ENCODE data around the gene PDXDC1.
A peak's percentile ranks its signal among the peaks of the same experiment; 100 is the strongest.
"Not testable (repeated sequence)": the region's sequence is repeated elsewhere in the genome, so short reads cannot be mapped to it uniquely, and the experiment has no call there.

The PDXDC1 gene

DNA sequence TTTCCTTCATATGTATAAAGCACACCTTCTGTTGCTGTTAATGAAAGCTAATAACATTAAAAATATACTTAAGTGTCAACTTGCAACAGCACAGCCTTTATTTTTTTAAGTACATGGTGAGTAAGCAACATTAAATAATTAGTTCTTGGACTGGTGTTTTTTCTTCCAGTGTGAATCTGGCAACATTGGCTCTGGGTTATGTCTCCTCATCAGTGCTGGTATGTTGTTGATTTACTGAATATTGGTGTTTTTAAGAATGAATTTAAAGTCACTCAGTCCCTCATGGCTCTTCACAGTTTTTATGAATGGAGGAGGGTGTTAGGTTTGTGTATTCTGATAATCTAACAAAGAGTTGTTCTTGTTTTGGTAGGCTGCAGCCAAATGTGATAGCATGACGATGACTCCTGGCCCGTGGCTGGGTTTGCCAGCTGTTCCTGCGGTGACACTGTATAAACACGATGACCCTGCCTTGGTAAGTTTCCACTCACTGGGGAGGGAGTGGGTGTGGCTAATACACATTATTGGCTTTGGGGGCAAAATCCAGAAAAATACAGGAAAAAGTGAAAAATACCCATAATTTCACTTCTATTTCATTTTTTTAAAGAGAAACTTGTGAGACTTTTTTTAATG, 42.2 kb downstream of the PDXDC1 start:
- DNase-seq (ENCODE audit: low read depth): peak; percentile 80

DNA sequence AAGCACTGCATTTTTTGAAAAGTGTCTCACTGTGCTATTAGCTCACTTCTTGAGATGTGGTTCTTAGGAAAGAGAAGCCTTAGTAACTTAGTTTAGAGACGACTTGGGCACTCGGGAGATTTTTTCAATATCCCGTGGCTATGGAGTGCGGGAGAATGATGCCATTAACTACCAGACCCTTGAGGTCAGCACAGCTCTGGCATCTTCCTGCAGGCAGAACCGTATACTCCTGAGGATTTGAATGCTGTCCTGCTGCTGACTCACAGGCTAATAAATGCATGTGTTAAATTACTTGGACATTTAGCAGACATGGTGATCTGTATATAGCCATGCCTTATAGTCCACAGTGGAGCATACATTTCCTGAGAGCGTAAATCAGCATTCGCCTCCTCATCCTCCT, 46.6 kb downstream of the PDXDC1 start:
- DNase-seq (ENCODE audit: low read depth): peak; percentile 68

DNA sequence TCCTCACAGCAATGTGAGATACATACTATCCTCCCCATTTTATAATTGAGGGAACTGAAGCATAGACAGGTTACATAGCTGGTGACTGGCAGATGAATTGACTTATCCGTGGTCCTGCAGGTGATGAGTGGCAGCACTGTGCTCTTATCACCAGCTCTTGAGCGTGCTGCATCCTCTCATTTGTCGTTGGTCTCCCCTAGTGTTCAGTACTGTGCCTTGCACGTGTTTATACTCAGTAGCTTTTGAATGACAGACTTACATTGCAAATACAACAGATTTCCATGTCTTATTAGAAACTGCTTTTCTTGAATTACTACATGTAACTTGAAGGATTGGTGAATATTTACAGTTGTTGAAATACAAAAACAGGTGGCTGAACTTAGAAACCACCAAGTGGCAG, 47.4 kb downstream of the PDXDC1 start:
- DNase-seq (ENCODE audit: low read depth): not testable (repeated sequence)

DNA sequence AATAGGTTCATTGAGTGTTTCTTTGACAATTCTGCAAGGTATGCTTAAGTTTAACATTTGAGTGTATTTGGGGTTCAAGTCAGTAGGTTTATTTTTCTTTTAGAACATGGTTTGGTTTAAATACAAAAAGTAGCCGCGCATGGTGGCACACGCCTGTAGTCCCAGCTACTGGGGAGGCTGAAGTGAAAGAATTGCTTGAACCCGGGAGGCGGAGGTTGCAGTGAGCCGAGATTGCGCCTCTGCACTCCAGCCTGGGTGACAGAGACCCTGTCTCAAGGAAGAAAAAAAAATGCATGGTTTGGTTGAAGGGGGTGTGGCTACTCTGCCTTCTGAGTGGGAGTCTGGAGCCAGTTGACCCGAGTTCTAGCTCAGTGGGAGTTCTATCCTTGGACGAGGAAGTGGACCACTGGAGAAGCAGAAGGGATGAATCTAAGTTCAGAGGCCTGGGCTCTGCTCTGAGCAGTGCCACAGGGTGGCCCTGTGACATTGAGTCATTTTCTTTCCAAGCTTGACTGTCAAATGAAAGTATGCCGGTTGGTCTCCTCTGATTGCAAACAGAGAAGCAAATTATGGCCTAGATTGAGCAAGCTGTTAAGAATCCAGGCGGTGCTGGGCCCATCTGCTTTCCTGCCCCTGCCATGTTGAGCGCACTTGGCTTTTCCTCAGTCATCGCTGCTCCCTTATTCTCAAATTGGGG, 48.7 kb downstream of the PDXDC1 start:
- DNase-seq (ENCODE audit: low read depth): not testable (repeated sequence)

DNA sequence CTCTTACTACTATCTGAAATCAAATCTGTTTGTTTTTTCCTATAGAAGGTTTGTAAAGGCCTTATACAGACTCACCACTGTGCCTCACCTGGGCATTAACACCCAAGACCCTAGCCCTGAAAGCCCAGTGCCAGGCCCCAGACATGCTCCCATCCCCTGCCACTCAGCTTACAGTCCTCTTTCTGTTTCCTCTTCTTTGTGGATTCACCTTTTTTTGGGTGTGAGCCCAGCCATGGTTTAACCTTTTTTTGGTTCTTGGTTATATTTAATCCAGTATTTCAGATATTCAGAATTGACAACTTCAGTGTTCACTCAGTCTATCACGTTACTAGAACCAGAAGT, 50.0 kb downstream of the PDXDC1 start:
- not testable (repeated sequence) for DNase-seq (ENCODE audit: low read depth)

DNA sequence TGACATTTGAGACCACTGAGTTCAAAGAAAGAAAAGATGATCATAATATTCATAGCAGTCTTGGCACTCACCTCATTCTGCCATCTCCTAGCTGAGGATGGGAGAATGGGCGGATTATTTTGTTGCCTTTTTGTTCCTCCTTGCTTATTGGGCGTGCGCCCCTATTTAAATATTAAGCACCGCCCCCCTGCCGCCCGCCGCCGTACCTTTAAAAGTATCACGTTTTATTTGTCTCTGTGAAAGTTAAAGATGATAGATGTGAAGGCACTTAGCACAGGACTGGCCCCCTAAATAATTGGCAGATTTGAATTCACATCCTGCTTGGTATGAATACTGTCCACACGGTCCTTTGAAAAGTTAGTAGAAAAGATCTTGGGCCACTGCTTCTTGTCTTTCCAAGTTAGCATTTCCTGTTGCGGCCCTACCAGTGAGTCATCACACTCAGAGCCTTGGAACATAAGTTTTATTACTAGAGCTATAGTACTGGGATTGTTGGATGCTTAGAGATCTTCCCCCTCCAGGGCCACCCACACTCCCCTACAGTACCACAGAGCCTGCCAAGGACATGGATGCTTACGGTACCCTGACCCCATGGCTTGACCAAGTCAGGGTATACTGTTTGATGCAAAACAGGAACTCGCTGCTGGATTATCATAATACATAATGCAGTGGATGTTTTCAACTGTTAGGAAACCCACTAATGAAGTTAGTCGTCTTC, 50.6 kb downstream of the PDXDC1 start:
- DNase-seq (ENCODE audit: low read depth): peak; percentile 30

DNA sequence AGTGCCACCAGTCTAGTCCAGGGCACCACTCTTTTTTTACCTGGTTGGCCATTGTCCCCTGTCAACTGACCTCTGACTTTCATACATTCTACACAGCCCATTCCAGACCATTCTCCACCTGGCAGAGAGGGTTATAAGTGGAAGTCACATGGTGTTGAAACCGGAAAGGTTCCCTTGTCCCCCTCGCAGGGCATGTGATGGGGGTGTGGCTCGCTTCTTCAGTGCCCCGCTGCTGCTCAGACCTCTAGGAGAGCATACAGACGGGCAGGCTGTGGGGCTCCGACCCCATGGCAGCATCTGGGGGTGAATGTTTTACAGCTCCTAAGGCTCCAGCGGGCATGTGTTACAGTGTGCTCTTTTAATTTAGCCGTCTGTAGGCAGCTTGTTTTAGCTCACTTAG, 52.2 kb downstream of the PDXDC1 start:
- not testable (repeated sequence) for DNase-seq (ENCODE audit: low read depth)

DNA sequence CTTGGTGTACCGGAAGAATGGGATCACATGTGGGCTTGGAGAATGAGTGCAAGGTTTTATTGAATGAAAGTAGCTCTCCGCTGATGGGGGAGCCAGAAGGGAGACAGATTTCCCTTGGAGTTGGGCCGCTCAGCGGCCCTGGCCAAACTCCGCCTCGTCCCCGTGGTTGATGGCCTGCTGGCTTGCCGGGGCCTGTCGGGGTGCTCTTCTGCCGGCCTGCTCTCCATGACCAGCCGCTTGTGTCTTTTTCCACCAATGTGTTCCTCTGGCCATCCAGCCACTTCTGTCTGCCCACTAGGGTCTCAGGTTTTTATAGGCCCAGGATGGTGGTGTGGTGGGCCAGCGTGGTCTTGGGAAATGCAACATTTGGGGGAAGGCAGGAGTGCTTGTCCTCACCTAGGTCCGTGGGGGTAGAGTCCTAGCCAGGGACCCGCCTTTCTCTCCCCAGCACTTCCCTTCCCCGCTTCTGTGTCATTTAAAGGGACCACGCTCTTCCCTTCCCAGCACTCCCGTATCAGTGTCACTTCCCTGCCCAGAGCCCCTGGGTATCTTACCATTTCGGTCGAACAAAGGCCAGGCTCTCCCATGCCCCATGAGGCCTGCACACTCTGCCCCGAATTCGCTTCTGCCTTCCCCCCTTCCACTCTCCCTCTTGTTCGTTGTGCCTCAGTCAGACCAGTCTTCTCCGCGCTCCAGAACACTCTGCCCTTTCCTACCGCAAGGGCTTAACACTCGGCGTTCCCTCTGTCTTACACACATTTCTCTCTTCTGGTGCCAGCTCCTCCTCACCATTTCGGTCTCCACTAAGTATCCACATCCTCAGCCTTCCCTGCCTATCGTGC, 52.9 kb downstream of the PDXDC1 start:
- not testable (repeated sequence) for DNase-seq (ENCODE audit: low read depth)

DNA sequence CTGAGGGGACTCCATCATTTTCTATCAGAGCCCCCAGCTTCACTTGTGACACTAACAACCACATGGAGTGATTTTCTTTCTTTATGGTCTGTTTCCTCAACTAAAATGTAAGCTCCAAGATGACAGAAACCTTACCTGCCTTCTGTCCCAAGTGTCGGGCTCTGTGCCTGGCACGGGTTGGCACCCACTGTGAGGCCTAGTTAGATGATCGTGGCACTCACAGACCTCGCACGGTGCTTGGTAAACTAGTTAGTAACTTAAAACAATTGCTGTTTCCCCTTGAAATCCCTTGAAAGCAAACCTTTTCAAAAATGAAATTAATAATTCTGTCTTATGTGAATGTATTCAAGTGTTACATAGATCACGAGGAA, 53.5 kb downstream of the PDXDC1 start:
- DNase-seq (ENCODE audit: low read depth): not testable (repeated sequence)

DNA sequence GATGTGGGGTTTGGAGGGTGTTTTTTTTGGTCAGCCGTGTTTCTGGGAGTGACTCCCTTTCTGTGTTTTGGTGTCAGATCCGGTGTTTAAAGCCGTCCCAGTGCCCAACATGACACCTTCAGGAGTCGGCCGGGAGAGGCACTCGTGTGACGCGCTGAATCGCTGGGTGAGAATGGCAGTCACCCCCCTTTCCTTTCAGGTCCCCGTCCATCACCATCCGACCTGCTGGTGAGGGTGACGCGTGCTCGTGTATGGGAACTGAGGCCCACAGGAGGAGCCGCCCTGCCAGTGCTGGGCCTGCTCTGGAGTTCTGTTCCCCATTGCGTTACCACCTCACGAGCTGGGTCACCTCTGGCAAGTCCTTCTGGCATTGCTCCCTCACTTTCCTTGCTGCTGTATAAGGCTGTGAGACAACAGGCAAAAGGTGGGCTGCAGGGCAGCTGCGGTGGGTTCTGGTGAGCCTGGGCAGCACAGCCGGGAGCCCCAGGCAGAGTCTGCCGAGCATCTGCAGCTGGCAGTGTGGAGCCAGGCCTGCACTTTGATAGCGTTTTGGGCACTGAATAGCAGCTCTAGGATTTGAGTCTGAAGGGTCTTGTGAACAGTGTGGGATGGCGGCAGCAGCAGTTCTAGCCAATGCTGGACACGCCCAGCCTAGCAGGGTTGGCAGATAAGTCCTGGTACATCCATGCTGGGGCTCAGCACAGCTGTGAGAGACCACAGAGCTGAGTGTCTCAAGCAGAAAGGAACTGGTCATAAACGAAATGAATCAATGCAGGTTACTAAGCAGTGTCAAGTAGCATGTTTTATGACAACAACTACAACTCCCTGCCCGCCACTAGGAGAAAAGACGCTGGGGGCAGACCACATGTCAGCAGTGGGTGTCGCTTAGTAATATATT, 54.2 kb downstream of the PDXDC1 start:
- not testable (repeated sequence) for DNase-seq (ENCODE audit: low read depth)

DNA sequence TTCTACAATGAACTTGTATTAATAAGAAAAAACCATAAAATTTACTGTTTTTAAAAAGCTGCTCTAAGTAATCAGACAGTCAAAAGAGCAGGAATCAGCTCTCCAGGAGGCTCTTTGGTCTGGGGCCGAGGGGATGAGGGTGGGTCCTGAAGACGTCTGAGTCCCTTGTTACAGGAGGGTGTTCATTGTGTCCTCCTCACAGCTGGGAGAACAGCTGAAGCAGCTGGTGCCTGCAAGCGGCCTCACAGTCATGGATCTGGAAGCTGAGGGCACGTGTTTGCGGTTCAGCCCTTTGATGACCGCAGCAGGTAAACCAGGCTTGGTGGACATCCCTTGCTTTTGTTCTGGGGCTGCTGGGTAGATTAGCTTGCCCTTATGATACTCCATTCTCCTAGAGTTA, 54.9 kb downstream of the PDXDC1 start:
- DNase-seq (ENCODE audit: low read depth): not testable (repeated sequence)

DNA sequence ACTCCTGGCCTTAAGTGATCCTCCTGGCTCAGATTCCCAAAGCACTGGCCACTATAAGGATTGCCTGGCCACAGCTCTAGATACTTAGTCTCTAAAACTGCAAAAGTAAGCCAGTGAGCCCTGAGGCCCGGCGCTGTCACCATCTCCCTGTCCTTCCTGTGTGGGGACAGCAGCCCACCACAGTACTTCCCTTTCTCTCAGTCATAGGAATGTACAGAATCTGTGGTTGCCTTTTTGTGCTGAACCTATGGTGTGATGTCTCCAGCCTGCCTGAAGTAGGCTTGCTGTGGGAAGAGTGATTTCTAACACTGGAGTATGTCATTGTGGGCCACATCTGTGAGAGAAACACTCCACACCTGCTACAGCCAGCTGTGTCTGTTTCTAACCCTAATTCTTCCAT, 56.4 kb downstream of the PDXDC1 start:
- no peak for DNase-seq (ENCODE audit: low read depth)

DNA sequence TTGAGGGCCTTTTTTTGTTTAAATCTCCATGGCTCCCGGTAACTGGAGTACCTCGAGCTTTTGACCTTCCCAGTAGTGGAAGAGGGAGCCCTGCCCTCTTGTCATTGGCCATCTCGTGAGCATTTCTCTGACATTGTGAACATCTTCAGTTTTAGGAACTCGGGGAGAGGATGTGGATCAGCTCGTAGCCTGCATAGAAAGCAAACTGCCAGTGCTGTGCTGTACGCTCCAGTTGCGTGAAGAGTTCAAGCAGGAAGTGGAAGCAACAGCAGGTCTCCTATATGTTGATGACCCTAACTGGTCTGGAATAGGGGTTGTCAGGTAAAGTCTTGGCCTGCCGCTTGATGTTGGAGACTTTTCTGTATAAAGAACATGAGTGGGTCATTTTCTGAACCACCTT, 56.8 kb downstream of the PDXDC1 start:
- no peak for DNase-seq (ENCODE audit: low read depth)

DNA sequence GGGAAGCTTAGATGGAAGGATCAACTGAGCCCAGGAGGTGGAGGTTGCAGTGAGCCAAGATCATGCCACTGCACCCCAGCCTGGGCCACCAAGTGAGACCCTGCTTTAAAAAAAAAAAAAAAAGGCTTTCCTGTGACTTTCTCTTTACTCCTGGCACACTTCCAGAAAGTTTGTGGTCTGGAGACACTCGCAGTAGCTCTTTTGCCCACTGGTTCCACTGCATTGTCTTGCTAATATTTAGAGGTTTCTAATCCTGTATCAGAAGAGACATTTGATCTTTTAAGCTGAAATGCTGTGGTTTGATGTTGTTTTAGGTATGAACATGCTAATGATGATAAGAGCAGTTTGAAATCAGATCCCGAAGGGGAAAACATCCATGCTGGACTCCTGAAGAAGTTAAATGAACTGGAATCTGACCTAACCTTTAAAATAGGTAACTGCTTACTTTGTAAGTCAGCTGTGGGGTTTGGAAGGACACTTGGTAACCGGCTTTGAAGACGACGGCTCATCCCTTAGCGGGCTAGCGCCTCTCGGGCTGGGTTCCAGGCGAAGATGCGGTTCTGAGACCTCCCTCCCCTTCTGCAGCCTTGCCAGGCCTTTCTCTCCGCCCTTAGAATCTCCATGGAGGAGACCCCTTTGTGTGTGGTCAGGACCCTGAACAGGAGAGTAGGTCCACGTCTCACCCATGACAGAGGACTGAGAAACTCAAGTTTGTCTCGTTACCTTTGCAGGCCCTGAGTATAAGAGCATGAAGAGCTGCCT, 57.9 kb downstream of the PDXDC1 start:
- no peak for DNase-seq (ENCODE audit: low read depth)

DNA sequence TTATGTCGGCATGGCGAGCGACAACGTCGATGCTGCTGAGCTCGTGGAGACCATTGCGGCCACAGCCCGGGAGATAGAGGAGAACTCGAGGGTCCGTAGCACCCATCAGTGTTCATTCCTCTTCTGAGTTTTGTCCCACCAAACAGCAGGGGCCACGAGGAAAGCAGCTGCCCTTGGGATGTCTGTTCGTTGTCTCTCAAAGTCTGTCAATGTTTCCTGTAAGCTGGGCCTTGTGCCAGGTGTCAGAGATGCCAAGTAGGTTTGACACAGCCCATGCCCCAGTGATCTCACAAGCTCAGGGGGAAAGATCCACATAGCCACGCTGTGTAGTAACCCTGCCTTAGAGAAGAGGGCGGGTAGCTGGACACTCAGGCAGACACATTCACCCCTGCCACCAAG, 58.5 kb downstream of the PDXDC1 start:
- no peak for DNase-seq (ENCODE audit: low read depth)

DNA sequence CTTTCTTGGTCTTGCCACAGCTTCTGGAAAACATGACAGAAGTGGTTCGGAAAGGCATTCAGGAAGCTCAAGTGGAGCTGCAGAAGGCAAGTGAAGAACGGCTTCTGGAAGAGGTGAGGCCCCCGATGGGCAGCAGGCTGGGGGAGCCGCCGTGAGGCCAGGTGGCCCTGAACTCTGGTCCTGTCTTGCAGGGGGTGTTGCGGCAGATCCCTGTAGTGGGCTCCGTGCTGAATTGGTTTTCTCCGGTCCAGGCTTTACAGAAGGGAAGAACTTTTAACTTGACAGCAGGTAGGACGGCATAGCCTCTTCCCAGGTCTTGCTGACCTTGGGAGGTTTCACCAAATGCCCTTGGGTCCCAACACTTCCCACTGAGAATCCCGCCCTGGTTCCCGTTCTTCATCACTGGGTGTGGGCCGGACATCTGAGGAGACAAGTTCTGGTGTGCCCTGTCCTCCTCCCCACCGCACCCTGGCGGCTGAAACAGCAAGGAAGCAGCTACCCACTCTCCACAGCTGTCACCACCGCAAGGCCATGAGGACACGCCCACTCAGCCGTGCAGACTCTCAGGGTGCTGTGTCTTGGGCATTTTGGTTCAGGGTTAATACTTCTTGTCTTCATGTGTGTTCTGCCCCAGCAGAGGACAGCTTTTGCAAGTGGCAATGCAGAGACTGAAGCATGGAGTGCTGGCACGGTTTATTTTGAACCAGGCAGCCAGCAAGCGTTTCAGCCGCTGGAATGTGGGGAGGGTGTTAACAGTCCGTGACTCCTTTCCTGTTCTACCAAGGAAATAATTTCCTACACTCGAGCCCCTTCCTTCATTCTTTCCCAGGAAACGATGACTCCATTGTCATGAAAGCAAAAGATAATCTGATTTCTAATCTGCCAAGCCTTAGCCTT, 59.7 kb downstream of the PDXDC1 start:
- DNase-seq (ENCODE audit: low read depth): no peak

DNA sequence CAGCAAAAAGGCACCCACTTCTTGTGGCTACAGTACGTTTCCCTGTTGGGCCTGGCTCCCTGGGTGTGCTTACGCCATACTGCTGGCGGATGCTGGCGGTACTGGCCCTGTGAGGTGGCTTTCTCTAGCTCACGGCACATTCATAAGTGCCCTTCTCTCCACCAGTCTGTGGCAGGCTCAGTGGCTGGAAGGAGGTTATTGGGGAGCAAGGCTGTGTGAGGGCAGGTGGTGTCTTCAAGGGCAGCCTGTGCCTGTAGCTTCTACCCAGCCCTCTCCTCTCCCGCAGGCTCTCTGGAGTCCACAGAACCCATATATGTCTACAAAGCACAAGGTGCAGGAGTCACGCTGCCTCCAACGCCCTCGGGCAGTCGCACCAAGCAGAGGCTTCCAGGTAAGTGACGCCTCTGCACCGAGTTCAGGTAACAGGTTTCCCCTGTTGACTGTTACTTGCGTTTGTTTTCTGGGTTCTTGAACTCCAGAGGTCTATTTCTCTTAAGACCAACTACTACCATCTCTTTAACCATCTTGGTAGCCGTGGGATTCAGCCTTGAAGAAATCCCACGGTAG, 60.4 kb downstream of the PDXDC1 start:
- DNase-seq (ENCODE audit: low read depth): no peak

DNA sequence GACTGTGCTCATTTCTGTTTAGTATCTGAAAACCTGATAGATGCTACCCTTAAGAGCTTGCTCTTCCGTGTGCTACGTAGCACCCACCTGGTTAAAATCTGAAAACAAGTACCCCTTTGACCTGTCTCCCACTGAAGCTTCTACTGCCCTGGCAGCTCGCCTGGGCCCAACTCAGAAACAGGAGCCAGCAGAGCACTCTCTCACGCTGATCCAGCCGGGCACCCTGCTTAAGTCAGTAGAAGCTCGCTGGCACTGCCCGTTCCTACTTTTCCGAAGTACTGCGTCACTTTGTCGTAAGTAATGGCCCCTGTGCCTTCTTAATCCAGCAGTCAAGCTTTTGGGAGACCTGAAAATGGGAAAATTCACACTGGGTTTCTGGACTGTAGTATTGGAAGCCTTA, 62.2 kb downstream of the PDXDC1 start:
- DNase-seq (ENCODE audit: low read depth): no peak

DNA sequence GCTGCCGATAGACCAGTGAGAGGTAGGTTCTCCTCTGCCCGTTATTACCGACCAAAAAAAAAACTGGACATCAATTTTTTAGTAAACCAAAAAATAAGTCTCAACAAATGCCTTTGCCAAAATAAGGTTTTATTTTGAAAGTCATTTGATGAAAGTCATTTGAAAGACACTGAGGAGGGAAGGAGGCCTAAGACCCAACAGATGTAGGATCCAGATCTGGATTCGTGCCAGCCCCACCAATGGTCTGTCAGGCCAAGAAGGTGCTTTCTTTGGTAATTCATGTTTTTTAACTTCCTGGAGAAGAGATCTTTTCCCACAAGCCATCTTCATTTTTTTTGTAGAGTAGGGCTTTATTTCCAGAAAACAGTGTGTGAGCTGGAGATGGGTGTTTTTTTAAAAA, 62.9 kb downstream of the PDXDC1 start:
- no peak for DNase-seq (ENCODE audit: low read depth)

Data from stromal cell of bone marrow (primary cell).